GM13976 (cell line): ENCODE measurements around the gene MT1H.
A peak's percentile ranks its signal among the peaks of the same experiment; 100 is the strongest.

ENCODE experiments used
- DNase-seq: peaks from one replicate; pipeline ENCODE4 v3.0.0; 2012; ENCODE audit warnings: low spot score
- CTCF ChIP-seq: IDR thresholded peaks from 2 replicates; pipeline ENCODE4 v1.5.1; 2012; ENCODE audit warnings: borderline replicate concordance, mild to moderate bottlenecking; ENCODE audit not compliant: insufficient read depth; ENCODE audit errors: extremely low read depth, missing control alignments, control extremely low read depth
- in situ Hi-C: fragments of 300-500 bp; cut with MboI; formaldehyde crosslinking; loops from one replicate; pipeline ENCODE4 v1.12.0; 2022; ENCODE audit warnings: low sequenced_read_pairs, mixed read lengths, inconsistent platforms; ENCODE audit not compliant: unreplicated experiment

MT1H gene

GRCh38 chr16:56636616-56637413 is 32.8 kb upstream of the MT1H start:
- DNase-seq: no peak
- in situ Hi-C loops: no loop called here
- TF ChIP-seq CTCF: no peak

GRCh38 chr16:56637814-56638750 is 31.5 kb upstream of the MT1H start, which contains the start of gene MT1A:
Gene MT1A, plus strand, starts transcription at chr16:56638666. Its CDS starts 73 bp downstream, at chr16:56638739.
- no peak for TF ChIP-seq CTCF
- DNase-seq: no peak
- in situ Hi-C loops: no loop called here

GRCh38 chr16:56639045-56639444 is 30.6 kb upstream of the MT1H start:
- DNase-seq: no peak
- in situ Hi-C loops: no loop called here

GRCh38 chr16:56640076-56640475 is 29.5 kb upstream of the MT1H start:
- TF ChIP-seq CTCF: no peak
- no peak for DNase-seq
- in situ Hi-C loops: no loop called here

More at GRCh38 chr16:56639045-56639444, 30.6 kb upstream of the MT1H start:
- no peak for TF ChIP-seq CTCF

- TF ChIP-seq CTCF: no peak
- in situ Hi-C loops: no loop called here
- DNase-seq: no peak
Observed at GRCh38 chr16:56641166-56641565, 28.4 kb upstream of the MT1H start.

GRCh38 chr16:56643080-56643778 is 26.4 kb upstream of the MT1H start:
- DNase-seq: peak; percentile 54
- in situ Hi-C loops: no loop called here
- TF ChIP-seq CTCF: no peak
